ENCODE data around the gene ACER3.
"Not testable (repeated sequence)": the region's sequence is repeated elsewhere in the genome, so short reads cannot be mapped to it uniquely, and the experiment has no call there.

Gene ACER3

DNA sequence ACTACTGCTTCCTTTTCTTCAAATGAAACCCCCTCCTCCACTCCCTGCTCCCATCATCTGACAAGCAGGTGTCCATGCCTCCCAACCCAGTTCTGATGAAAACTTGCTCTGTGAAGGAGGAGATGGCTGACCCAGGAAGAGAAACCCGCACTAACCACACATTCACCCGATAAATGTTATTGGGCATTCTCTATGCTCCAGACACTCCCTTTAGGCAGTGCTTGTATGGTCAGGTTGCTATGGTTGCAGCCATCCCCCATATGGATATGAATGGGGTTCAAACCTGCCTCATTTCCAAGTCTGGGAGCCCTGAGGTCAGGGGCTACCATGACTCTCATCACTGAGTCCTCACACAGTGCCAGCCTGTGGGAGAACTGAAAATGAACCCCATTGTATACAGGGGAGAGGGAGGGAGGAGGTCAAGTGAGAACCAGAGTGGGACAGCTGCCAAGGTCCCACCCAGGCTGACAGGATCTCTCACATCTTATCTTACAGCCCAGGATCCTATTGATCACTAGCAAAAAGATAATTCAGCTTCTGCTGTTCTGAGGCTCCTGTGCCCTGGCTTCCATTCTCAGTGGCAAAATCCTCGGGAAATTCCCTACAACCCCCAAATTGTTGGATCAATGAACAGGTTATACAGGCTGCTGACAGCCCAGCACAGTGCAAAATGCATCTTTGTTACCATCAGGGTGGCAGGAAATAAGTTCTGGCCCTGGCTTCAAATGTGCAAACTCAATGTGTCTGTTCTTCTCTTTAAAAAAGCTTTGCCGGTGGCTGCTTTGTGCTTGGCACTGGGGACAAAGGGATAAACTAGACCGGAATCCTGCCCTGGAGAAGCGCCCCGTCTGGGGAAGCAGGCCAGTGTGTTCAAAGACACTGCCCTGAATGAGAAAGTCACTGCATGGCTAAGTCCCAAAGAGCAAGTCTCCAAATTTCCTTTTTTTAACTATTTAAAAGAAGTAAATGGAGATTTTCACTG, 22.7 kb upstream of the ACER3 start:
- DNase-seq, result no peak

DNA sequence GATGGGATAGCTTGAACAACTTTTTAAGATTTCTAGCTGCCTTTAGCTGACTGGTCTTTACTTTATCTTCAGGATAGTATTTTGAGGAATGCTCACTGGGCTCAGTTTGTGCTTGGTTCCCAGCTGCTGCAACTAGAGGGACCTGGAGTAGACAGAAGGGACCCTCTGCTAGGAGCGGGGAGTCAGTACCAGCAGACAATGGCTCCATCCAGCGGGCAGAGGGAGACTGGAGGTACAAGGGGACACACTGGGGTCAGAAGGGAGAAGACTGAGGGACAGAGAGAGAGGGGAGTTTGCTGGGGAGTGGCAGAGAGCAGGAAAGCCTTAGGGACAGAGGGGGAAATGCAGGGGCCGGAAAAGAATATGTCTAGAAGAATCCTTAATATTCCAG, 22.0 kb upstream of the ACER3 start:
- DNase-seq, result no peak

DNA sequence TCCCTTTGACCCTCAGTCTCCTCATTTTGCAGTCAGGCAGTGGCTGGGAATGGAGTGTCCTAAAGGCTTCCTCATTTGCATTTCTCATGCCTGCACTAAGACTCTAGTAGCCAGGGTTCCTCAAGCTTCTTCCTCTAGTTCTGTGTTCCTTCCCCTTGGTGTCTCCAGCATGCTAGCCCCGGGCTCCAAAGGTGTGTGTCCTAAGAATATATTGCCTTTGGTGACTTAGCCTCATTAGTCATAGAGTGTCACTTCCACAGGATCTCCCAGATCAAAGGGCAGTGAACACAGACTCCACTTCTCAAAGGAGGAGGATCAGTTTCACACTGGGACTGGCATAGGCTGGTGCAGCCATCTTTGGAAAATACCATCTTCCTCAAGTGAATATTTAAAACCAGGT, 21.4 kb upstream of the ACER3 start:
- no peak for DNase-seq

DNA sequence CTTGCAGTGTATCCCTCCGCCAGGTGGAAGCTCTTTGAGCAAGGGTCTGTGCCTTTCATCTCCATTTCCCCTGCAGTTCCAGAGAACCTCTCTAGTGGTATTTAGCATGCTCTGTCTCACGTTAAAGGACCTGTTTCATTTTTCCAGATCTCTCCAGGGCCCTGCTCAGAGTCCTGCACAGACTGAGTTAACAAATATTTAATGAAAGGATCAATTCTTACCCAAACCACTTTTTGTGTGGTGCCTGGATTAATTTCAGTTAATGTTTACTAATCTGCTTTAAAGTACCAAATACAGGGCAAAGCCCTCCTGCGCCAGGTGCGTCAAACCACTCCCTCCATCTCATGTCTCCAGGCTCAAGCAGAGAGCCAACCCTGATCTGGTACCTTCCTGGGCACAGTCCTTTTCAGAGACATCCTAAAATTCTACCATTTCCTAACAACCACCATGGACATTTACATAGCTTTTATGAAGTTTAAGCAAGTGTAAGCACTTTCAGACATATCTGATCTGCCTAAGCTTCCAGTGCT, 18.7 kb upstream of the ACER3 start:
- no peak for DNase-seq

DNA sequence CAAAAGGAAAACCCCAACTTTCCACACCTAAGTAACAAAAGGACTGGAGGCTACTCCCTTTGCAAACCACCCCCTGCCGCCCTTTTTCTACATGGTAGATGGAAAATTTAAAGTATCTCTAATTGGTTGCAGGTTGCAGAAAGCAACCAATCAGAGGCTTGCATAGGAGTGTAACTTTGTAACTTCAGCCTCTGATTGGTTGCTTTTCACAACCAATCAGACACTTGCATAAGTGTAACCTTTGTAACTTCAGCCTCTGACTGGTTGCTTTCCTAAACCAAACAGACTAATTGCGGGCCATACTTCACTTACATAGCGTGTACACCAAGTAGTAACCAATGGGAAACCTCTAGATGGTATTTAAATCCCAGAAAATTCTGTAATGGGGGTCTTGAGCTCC, 16.8 kb upstream of the ACER3 start:
- no peak for DNase-seq

DNA sequence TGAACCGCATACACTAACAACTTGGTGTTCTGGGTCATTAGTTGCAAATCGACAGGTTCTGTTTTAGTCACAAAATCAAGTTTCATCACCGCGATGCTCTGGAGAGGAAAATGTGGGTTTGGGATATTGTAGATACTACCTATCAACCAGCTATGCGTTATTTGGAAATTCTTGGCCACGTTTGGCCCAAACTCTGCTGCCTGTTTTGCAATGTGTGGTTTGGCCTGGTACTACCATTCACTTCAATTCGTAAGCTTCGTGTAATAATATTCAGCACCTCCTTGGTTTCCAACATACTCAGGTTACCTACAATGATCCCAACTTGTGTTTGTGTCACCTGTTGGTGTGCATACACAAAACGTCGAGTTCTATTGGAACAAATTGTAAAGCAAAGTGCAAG, 16.2 kb upstream of the ACER3 start:
- no peak for DNase-seq

DNA sequence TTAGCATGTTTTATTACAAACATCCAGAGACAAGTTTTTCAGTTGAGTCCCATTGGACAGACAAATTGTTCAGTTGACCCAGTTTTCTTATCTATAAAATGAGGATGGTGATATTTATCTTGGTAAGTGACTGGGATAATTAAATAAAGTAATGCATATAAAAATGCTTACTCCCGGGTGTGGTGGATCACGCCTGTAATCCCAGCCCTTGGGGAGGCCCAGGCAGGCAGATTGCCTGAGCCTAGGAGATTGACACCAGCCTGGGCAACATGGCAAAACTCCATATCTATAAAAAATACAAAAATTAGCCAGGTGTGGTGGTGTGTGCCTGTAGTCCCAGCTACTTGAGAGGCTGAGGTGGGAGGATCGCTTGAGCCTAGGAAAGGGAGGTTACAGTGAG, 15.6 kb upstream of the ACER3 start:
- no peak for DNase-seq

DNA sequence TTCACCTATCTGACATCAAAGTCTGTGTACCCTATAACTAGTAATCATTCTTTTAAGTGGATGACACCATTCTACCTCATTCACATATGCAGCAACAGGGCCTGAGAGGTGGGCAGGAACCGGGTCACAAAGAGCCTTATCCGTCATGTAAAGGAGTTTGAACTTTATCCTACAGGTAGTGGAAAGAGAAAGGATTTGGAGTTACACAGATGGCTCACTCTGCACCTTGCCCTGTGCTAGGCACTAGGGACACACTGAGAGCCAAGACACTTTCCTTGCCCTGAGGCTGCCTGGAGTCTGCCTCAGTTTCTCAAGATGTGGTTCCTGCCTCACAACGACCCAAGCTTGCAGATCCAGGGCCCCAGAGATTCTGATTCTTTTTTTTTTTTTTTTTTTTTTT, 14.3 kb upstream of the ACER3 start:
- DNase-seq, result no peak

DNA sequence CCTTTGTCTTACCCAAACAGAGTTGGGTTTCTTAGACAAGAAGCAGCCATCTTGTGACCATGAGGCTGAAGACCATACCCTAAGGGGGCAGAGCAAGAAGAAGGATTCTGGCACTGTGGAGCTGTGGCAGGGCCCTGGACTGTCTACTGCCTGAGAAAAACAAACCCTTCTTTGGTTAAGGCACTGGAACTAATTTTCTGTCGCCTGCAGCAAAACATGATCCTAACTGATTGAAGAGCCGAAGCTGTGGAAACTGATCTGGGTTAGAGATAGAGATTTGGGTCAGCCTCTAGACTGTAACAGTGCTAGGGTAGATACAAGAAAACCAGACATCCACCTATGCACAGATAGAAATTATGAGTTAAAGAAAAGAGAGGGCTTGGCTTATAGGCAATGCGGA, 11.3 kb upstream of the ACER3 start:
- DNase-seq, result no peak

DNA sequence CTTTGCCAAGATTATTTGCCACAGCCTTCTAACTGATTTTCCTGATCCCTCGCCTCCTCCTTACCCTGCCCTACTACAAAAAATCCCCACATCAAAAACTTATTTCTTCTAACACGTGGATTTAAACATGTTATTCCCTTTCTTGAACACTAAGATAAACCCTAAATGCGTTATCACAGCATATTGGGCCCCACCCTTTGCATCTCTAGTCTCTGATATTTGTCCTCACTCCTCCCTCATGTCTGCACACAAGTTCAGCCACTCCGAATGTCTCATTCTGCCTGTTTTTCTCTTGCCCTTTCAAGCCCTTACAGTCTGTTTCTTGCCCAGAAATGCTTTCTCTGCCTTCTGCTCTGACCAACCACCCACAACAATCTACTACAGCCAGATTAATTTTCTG, 10.6 kb upstream of the ACER3 start:
- DNase-seq, result no peak

DNA sequence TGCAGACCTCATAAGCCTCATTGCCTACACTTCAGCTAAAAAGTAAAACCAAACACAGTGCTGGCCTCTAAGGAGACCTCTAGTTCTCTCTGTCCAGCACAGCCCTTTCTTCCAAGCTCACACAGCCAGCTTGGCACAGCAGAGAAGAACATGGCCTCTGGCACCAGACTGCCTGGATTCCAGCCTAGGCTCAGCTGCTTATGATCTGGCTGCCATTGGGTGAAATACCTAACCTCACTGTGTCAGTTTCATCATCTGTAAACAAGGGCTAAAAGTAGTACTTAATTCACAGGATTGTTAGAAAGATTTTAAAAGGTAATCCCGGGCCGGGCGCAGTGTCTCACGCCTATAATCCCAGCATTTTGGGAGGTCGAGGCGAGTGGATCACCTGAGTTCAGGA, 9.9 kb upstream of the ACER3 start:
- no peak for DNase-seq

DNA sequence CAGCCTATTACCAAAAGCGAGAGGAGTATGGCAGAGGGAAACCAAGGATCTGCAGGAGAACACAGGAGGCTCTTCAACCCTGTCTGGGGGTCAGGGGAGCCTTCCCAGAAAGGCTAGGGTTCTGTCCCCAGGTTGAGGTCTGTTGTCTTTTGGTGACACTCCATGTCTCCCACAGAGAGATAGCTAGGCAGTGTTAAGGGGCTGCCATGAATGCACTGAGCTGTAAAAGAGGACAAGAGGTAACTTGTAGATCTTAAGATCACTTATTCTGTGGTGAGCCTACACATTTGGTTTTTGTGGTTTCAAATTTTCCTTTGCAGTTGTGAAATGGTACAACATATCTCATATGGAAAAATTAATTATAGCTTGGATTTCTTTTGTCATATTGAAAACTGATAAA, 6.0 kb upstream of the ACER3 start:
- no peak for DNase-seq

DNA sequence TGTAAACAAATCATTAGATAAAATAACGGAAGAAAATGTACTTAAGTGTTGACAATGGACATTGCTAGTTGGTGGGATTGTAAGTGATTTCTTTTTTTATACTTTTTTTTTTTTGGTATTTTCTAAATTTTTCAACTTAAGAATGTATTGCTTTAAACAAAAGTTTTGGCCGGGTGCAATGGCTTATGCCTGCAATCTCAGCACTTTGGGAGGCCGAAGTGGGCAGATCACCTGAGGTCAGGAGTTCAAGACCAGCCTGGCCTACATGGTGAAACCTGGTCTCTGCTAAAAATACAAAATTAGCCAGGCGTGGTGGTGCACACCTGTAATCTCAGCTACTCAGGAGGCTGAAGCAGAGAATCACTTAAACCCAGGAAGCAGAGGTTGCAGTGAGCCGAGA, 5.0 kb upstream of the ACER3 start:
- DNase-seq, result not testable (repeated sequence)

DNA sequence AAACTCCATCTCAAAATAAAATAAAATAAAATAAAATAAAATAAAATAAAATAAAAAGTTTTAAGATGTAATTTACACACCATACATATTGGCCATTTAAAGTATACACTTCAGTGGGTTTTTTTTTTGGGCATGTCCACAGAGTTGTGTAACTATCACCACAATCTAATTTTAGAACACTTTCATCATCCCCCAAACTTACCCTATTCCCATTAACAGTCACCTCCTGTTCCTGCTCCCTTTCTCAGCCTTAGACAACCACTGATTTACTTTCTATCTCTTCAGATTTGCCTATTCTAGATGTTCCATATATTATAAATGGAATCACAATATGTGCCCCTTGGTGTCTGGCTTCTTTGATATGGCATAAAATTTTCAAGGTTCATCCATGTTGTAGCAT, 4.6 kb upstream of the ACER3 start:
- DNase-seq, result no peak

DNA sequence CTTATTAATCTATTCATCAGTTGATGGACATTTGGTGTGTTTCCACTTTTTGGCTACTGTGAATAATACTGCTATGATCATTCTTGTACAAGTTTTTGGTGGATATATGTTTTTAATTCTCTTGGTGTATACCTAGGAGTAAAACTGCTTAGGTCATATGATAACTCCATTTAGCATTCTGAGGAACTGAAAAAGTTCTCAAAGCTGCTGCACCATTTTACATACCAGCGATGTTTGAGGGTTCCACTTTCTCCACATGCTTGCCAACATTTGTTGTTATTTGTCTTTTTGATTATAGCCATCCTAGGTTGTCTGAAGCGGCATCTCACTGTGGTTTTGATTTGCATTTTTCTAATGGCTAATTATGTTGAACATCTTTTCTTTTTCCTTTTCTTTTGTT, 4.1 kb upstream of the ACER3 start:
- DNase-seq, result no peak

DNA sequence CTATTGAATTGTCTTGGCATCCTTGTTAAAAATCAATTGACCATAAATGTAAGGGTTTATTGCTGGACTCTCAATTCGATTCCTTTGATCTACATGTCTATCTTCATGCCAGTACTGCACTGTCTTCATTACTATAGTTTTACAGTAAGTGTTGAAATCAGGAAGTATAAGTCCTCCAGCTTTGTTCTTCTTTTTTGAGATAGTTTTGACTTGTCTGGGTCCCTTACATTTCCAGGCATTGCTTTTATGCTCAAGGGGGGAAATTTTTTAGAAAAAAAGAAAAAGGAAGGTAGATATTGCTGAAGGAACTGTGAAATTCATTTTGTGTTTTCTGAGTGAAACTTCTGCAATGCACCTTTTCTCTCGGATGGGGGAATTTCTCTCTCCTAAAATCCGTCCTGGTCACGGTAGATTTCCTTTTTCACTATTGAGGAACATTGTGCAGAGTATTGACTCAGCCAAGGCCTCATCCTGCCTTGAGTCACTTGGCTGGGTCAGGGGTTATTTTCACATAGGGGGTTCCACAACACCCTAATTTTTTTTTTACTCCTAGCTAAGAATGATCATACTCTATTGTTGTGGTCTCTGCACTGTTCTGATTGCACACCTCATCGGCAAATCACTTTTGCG, 2.8 kb upstream of the ACER3 start:
- DNase-seq, result no peak

DNA sequence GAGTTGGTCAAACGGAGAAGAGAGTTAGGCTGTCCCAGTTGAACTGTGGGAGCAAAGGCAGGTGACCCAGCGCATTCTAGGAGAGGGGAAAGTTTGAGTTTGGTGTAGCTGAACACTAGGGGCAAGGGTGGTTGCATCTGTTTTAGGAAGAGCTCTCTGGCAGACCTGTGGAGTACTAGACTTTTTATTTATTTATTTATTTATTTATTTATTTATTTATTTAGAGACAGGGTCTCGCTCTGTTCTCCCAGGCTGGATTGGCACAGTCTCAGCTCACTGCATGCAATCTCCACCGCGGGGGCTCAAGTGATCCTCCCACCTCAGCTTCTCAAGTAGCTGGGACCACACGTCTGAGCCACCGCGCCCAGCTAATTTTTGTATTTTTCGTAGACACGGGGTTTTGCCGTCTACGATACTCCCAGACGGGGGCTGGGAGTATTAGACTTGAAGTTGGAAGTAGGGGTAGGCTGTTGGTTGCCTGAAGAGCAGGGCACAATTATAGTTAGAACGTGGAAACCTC, 950 bp upstream of the ACER3 start:
- no peak for DNase-seq

DNA sequence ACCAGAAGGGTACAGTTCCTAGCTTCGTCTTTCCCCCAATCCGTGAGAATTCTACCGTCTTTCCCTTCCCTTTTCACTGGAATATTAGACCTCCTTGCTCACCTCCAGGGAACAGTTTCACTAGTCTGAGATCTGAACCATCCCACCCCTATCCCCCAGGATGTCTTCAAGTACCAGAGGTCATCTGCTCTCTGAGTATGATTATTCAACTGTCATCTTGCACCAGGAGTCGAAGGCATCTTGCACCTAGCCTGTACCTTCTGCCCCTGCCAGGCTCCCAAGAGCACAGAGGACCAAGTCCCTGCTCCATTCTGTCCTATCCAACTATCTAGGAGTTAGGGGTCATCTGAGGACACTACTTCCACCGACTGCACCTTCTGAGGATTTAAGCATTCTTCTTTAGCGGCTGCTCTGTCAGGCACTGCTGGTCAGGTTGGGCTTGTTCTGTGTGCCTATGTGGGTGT, 804 bp downstream of the ACER3 start:
- no peak for DNase-seq

DNA sequence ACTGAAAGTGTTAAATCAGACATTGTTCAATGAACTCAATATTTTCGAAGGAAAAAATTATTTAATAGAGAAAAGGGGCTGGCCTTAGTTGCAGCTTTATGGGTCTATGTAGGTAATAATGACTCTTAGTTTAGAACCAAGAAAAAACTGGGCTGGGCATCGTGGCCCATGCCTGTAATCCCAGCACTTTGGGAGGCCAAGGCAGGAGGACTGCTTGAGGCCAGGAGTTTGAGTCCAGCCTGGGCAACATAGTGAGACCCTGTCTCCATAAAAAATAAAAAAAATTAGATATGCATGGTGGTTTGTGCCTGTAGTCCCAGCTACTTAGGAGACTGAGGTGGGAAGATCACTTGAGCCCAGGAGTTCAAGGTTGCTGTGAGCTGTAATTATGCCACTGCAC, 2.1 kb downstream of the ACER3 start:
- DNase-seq, result not testable (repeated sequence)

DNA sequence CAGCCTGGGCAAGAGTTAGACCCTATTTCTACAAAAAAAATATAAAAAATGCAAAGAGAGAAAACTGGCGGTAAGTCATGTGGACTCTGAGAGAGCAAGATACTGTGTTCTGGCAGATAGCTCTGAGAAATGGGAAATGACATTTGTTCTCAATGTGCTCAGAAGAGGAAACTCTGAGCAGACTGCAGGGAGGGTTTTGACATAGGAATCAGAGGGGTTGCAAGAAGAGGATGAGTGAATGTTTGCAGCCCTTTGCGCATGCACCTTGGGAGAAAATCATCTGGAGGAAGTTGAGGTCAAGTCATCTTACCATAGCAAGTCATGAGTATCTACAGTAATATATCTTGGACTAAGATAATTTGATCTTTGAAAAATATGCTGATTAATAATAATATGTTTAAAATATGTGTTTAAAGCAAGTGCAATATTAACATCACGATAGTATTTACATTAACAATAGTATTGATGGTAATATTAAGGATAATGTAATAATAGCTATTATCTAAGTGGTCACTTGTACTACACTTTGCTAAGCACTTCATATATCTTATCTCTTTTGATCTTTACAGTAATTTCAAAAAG, 2.6 kb downstream of the ACER3 start:
- DNase-seq, result no peak

DNA sequence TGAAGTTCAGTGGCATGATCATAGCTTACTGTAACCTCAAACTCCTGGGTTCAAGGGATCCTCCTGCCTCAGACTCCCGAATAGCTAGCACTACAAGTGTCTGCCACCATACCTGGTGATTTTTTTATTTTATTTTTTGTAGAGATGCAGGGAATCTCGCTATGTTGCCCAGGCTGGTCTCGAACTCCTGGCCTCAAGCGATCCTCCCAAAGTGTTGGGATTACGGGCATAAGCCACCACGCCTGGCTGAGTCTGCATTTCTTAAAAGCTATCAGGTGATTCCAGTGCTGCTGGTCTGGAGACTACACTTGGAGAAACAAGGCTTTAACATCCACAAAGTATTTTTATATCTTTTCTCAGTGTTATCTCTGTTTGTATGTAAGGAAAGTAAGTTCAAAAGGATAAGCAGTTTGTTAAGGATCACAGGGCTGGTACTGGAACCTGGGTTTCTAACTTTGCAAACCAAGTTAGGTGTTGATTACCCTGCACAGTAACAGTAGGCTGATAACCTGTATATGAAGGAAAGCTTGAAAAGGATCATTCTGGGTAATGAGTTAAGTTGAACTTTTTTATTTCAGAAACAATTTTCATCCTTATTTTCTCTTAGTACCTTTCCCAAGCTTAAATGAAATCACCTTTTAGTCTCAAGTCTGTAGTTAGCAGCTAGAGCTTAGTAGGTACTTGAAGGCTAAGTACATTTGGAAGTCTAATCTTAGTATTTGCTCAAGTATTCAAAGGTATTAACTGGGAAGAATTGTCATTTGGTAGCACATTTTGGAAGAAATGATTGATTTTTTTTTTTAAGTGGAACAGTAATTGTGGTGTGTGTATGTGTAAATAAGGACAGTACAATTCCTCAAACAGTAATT, 12.5 kb downstream of the ACER3 start:
- no peak for DNase-seq

DNA sequence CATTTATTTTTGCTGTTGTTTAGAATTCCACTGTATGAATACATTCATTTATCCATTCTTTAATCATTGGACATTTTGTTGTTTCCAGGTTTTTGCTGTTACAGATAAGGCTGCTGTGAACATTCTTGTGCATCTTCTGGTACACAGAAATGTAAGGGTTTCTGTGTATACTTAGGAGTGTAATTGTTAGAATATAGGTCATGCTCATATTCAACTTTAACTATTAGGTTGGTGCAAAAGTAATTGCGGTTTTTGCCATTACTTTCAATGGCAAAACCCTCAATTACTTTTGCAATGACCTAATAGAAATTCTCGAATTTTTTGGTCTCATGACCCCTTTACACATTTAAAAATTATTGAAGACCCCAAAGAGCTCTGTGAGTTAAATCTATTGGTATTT, 17.3 kb downstream of the ACER3 start:
- DNase-seq, result no peak

DNA sequence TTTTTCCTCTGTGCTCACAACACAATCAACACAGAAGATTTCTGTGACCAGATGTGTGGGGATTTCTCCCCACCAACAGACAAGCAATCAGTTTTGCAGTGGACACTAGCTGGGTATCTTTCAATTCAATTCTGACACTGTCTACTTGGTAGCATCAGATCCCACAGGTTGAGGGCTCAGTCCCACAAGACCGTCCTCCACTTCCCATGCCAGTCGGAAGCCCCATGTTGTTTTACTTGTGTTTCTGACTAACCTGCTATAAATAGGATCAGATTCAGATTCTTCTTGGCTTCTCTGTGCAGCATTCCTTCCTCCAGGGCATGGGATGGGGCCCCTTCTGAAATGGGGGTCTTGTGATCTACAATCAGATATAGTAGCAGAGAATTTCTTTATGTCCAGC, 19.6 kb downstream of the ACER3 start:
- DNase-seq, result no peak

Data from CD4-positive, alpha-beta T cell treated with Interleukin-4 for 4 hours (primary cell).